Right renal cortex interstitium (tissue), 3 donors: ENCODE measurements around the gene LDLRAP1. TPM values are rescaled to one million over a fixed set of nuclear protein-coding genes. Genes with fewer than 3 reads are reported as not detected.

Source experiments
- polyA plus RNA-seq, 3 donors: library from polyadenylated mRNA; unstranded; fragments of 120-200 nt; gene quantifications; one replicate each; pipeline ENCODE4 v1.2.1, GENCODE V29; 2013; ENCODE audit not compliant: insufficient read length in 3 of 3

The LDLRAP1 gene
- polyA plus RNA-seq, 3 donors = 11.1 to 12.9 (median 12.2) TPM

Other genes with a start within 250 kb of the LDLRAP1 start
- 100 to 1,000 TPM; 137 to 142 (median 138) TPM for gene TMEM50A, start 205.3 kb upstream of the LDLRAP1 start, polyA plus RNA-seq
- gene RHCE, start 122.8 kb upstream of the LDLRAP1 start, polyA plus RNA-seq = 1 to 10 TPM in 2 of 3 donors, under 1 TPM in 1; 0.61 to 1.4 (median 1.3) TPM
- gene MACO1, start 112.7 kb upstream of the LDLRAP1 start, polyA plus RNA-seq = 10 to 100 TPM; 27.5 to 31.0 (median 29.7) TPM
- gene MAN1C1, start 73.2 kb downstream of the LDLRAP1 start, polyA plus RNA-seq = 10 to 100 TPM; 14.8 to 16.0 (median 15.2) TPM